HepG2 (cell line): ENCODE data around the gene LRRC74B. TPM values are rescaled to one million over a fixed set of nuclear protein-coding genes. Genes with fewer than 3 reads are reported as not detected.

Experiments
- ARNT ChIP-seq: fragments of 450-650 bp; IDR thresholded peaks from 2 replicates; pipeline ENCODE4 v1.6.1; 2017
- DDIT3 ChIP-seq: sonication (generic); formaldehyde crosslinking; IDR thresholded peaks from 2 replicates; pipeline ENCODE4 v1.4.0; 2020; ENCODE audit warnings: mild to moderate bottlenecking, missing genetic modification reagents
- GATAD1 ChIP-seq: IDR thresholded peaks from 2 replicates; pipeline ENCODE4 v1.6.1; 2016; ENCODE audit warnings: missing genetic modification reagents, missing compliant biosample characterization
- HNF1A ChIP-seq, 2 experiments: sonication (generic) in 1 of 2; formaldehyde crosslinking in 1 of 2; IDR thresholded peaks; 2 replicates each; pipeline versions ENCODE4 v1.4.0 to v1.6.1; 2016 to 2020; ENCODE audit warnings: borderline replicate concordance in 1 of 2, low read depth in 1 of 2, mild to moderate bottlenecking in 1 of 2, missing genetic modification reagents in 1 of 2
- KLF16 ChIP-seq, 2 experiments: sonication (generic) in 1 of 2; formaldehyde crosslinking in 1 of 2; IDR thresholded peaks; 2 replicates each; pipeline versions ENCODE4 v1.6.1 to v1.8.0; 2016 to 2023; ENCODE audit warnings: missing genetic modification reagents in 2 of 2, missing compliant biosample characterization in 1 of 2
- MLX ChIP-seq: IDR thresholded peaks from 2 replicates; pipeline ENCODE4 v1.6.1; 2016
- MXD1 ChIP-seq: sonication (generic); formaldehyde crosslinking; IDR thresholded peaks from 2 replicates; pipeline ENCODE4 v1.4.0; 2020; ENCODE audit warnings: mild to moderate bottlenecking, missing genetic modification reagents
- NFAT5 ChIP-seq: sonication (generic); formaldehyde crosslinking; IDR thresholded peaks from 2 replicates; pipeline ENCODE4 v1.4.0; 2020; ENCODE audit warnings: missing genetic modification reagents
- PAX8 ChIP-seq: sonication (generic); formaldehyde crosslinking; IDR thresholded peaks from 2 replicates; pipeline ENCODE4 v1.8.0; 2022; ENCODE audit warnings: mild to moderate bottlenecking, missing genetic modification reagents, borderline replicate concordance
- PHF20 ChIP-seq: sonication (generic); formaldehyde crosslinking; IDR thresholded peaks from 2 replicates; pipeline ENCODE4 v1.5.0; 2020; ENCODE audit warnings: mild to moderate bottlenecking, missing genetic modification reagents
- SOX5 ChIP-seq: IDR thresholded peaks from 2 replicates; pipeline ENCODE4 v1.6.1; 2016; ENCODE audit warnings: borderline replicate concordance
- THYN1 ChIP-seq: sonication (generic); formaldehyde crosslinking; IDR thresholded peaks from 2 replicates; pipeline ENCODE4 v1.8.1; 2023; ENCODE audit warnings: low read depth, mild to moderate bottlenecking, moderate library complexity, missing genetic modification reagents, borderline replicate concordance
- ZBTB7B ChIP-seq: sonication (generic); formaldehyde crosslinking; IDR thresholded peaks from 2 replicates; pipeline ENCODE4 v1.4.0; 2020; ENCODE audit warnings: missing genetic modification reagents
- ZFP36L2 ChIP-seq: sonication (generic); formaldehyde crosslinking; IDR thresholded peaks from 2 replicates; pipeline ENCODE4 v1.4.0; 2020; ENCODE audit warnings: missing genetic modification reagents
- ZNF382 ChIP-seq: sonication (generic); formaldehyde crosslinking; IDR thresholded peaks from 2 replicates; pipeline ENCODE4 v1.5.0; 2020; ENCODE audit warnings: missing genetic modification reagents, mild to moderate bottlenecking, borderline replicate concordance
- ZNF513 ChIP-seq: sonication (generic); formaldehyde crosslinking; conservative IDR thresholded peaks from 2 replicates; pipeline ENCODE4 v1.5.0; 2020; ENCODE audit warnings: missing genetic modification reagents
- polyA plus RNA-seq, 8 experiments: library from polyadenylated mRNA; depleted of rRNA in 3 of 8; stranded (reverse) in 7 of 8; unstranded in 1 of 8; fragments of >200 nt; fragmentation: Illumina TruSeq in 4 of 8; extraction: Trizol in 4 of 8; gene quantifications; 2 replicates each; pipeline versions ENCODE4 v1.2.1 to v1.2.3, GENCODE V29; 2011 to 2016; ENCODE audit warnings: low read depth in 4 of 8, missing spikeins in 1 of 8, mixed read lengths in 1 of 8; ENCODE audit not compliant: insufficient read depth in 1 of 8
- total RNA-seq, 5 experiments: library from RNA; depleted of rRNA; stranded (reverse); fragments of >200 nt; fragmentation: Illumina TruSeq; extraction: Trizol; gene quantifications; 2 replicates each; pipeline ENCODE4 v1.2.3, GENCODE V29; 2016; ENCODE audit warnings: low read depth in 1 of 5

Gene LRRC74B
- total and polyA plus RNA-seq, 2 of the 13 experiments (the other 11 are each of a cell fraction or from before 2014, with no cell fraction given) = not detected

- TF ChIP-seq NFAT5 (no peak), ZNF513 (CRISPR knock-in tag) (no peak), MLX (CRISPR knock-in tag) (no peak), GATAD1 (CRISPR knock-in tag) (peak; percentile 89), MXD1 (peak; percentile 84), DDIT3 (no peak), ZNF382 (no peak), ARNT (no peak), KLF16 (CRISPR knock-in tag; IDR thresholded peaks at IDR 0.05) (peak; percentile 11 to 92; a peak in 2 of 4 replicates), ZFP36L2 (no peak), ZBTB7B (CRISPR knock-in tag) (no peak), THYN1 (CRISPR knock-in tag) (no peak), SOX5 (CRISPR knock-in tag) (peak; percentile 29; the same call in 1 of the 2 replicates), PAX8 (CRISPR knock-in tag) (0 out of 2 replicates have a peak, but pooled peaks have one; percentile 14), PHF20 (CRISPR knock-in tag) (peak; percentile 86), HNF1A (IDR thresholded peaks at IDR 0.05; ENCODE audit: low read depth) (no peak), HNF1A (CRISPR knock-in tag; IDR thresholded peaks at IDR 0.05; ENCODE audit: borderline replicate concordance) (no peak; the same call in 1 of the 2 replicates)
Observed at GRCh38 chr22:21001601-21002325, 44.0 kb upstream of the LRRC74B start, which contains the start of gene THAP7 (continued).
